Esophagus (tissue), 2 donors: Measurements from ENCODE around the gene PDPN. TPM values are rescaled to one million over a fixed set of nuclear protein-coding genes. Genes with fewer than 3 reads are reported as not detected.
A peak's percentile ranks its signal among the peaks of the same experiment; 100 is the strongest.

Source experiments
- H3K27ac ChIP-seq, 2 donors: one replicate each; pipeline ENCODE4 v1.5.1; 2013; ENCODE audit warnings: low read depth in 2 of 2, mild to moderate bottlenecking in 2 of 2, inconsistent platforms in 1 of 2, low read length in 1 of 2, moderate library complexity in 1 of 2
- H3K27me3 ChIP-seq, 2 donors: one replicate each; pipeline ENCODE4 v1.6.1; 2013; ENCODE audit warnings: low read length in 2 of 2, control low read depth in 1 of 2, mild to moderate bottlenecking in 1 of 2; ENCODE audit not compliant: insufficient read depth in 2 of 2, control insufficient read depth in 1 of 2
- H3K36me3 ChIP-seq, 2 donors: one replicate each; pipeline ENCODE4 v1.6.1; 2013; ENCODE audit warnings: low read length in 1 of 2; ENCODE audit not compliant: control insufficient read depth in 2 of 2, insufficient read depth in 2 of 2
- H3K4me1 ChIP-seq, 2 donors: one replicate each; pipeline ENCODE4 v1.6.1; 2013; ENCODE audit warnings: low read length in 1 of 2; ENCODE audit not compliant: control insufficient read depth in 2 of 2, insufficient read depth in 2 of 2
- H3K4me3 ChIP-seq, 2 donors: one replicate each; pipeline ENCODE4 v1.5.1; 2013; ENCODE audit warnings: low read length in 2 of 2, mild to moderate bottlenecking in 2 of 2, low read depth in 1 of 2, moderate library complexity in 1 of 2
- H3K9me3 ChIP-seq, 2 donors: one replicate each; pipeline ENCODE4 v1.6.1; 2013; ENCODE audit warnings: mild to moderate bottlenecking in 2 of 2, low read depth in 1 of 2, low read length in 1 of 2, moderate library complexity in 1 of 2; ENCODE audit not compliant: control insufficient read depth in 2 of 2, insufficient read depth in 1 of 2
- WGBS, 2 donors: extraction: QIAGEN DNeasy Blood & Tissue Kit; methylation state at CpG; one replicate each; pipeline ENCODE4 v1.1.7; 2013; 5-methylcytosine and 5-hydroxymethylcytosine counted together
- polyA plus RNA-seq, 2 donors: library from polyadenylated mRNA; stranded (reverse); fragments of 200-250 nt; gene quantifications; one replicate each; pipeline ENCODE4 v1.2.3, GENCODE V29; 2013
- donor health status: healthy with polysubstance abuse.
- donor health status: Bipolar disorder and iron deficiency.

Gene PDPN
- 10 to 100 TPM in 1 of 2 donors, 1 to 10 TPM in 1; 2.4 to 11.9 TPM for polyA plus RNA-seq

DNA sequence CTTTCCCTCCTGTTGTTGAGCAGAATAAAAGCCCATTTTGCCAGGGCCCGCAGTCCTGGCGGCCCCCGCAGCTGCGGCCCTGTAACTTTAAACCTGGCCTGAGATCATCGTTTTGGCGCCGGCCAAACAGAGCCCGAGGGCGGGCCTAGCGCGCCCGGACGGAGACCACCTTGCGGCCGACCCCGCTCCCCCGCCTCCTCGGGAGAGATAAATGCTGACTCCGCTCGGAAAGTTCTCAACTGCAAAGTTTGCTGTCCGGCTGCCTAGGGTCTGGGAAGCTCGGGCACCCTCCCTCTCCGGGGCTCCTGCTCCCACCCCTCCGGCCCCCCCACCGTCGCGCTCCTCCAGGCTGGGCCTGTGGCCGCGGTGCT is at the start of gene PDPN:
PDPN (plus strand) TSS at position 238 of the 371 bp plus-strand sequence. CDS start 202 bp downstream, outside the sequence.
- 2% methylated on average over 29 of the region's 29 CpGs for WGBS, 2 donors

DNA sequence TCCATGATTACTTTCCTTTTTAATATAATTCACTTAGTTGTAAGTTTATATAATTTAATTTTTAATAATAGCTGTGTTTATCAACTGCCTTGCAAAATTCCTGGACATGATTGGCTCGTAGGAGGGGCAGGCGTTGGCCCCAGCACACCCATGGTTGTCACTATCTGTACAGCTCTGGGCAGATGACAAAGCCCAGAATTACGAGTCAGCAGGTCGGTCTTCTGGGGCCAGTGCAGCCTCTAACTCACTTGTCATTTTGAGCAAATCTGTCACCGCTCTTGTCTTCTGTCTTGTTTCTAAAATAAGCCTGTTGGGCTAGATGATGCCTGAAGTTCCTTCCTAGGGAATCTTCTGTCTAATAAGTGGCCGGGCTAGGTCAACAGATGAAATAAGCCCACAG is 48.4 kb upstream of the PDPN start:
- 85 to 87% methylated on average over 6 of the region's 6 CpGs for WGBS, 2 donors
- Histone ChIP-seq H3K4me1 (no peaks in the 10 kb centered on the region), H3K27me3 (no peaks in the 10 kb centered on the region), H3K4me3 (no peak overlapping the region), H3K9me3 (no peaks in the 10 kb centered on the region), H3K27ac (no peak overlapping the region), H3K36me3 (no peaks in the 10 kb centered on the region)

More for the DNA sequence above, at the start of gene PDPN:
- Histone ChIP-seq H3K27me3 (no peaks in the 10 kb centered on the region), H3K9me3 (peaks cover 0 to 2% of the 10 kb centered on the region in 2 donors), H3K4me1 (peaks cover 2 to 4% of the 10 kb centered on the region in 2 donors), H3K36me3 (no peaks in the 10 kb centered on the region), H3K4me3 (peak within 1 kb of the TSS; percentile 45 to 51), H3K27ac (peak within 1 kb of the TSS; percentile 57 to 81)

- no peaks in the 10 kb centered on the region for H3K9me3 ChIP-seq
- no peak overlapping the region for H3K4me3 ChIP-seq
- H3K36me3 ChIP-seq, result no peaks in the 10 kb centered on the region
- whole genome bisulfite sequencing, 2 donors, result 78 to 79% methylated on average over 4 of the region's 4 CpGs
- H3K27ac ChIP-seq, result no peak overlapping the region
- no peaks in the 10 kb centered on the region for H3K4me1 ChIP-seq
- no peaks in the 10 kb centered on the region for H3K27me3 ChIP-seq
Measured at GRCh38 chr1:13536571-13536970, 47.1 kb upstream of the PDPN start.

- no peaks in the 10 kb centered on the region for H3K27me3 ChIP-seq
- H3K27ac ChIP-seq, result no peak overlapping the region
- H3K36me3 ChIP-seq, result no peaks in the 10 kb centered on the region
- no peaks in the 10 kb centered on the region for H3K4me1 ChIP-seq
- WGBS, 2 donors, result 91 to 92% methylated on average over 2 of the region's 2 CpGs
- H3K4me3 ChIP-seq, result no peak overlapping the region
- no peaks in the 10 kb centered on the region for H3K9me3 ChIP-seq
Measured at GRCh38 chr1:13538832-13539231, 44.8 kb upstream of the PDPN start.

DNA sequence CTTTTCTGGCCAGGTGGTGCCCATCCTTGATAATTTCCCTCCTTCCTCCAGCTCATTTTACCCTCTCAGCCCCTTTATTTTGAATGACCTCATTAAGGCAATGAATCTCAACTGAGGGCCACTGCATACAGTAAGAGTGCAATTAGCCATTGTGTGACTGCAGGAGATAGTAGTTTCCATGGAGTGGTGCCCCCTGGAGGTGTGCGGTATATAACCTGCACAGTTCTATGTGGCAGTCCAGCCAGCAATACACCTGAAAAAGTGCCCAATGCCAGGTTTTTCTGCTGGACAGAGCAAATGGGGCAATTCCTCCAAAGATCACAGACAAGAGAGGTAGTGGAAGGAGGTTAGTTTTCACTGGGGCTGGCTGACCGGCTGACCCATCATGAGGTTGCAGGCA is 43.9 kb upstream of the PDPN start:
- no peak overlapping the region for H3K27ac ChIP-seq
- H3K4me1 ChIP-seq, result no peaks in the 10 kb centered on the region
- H3K27me3 ChIP-seq, result no peaks in the 10 kb centered on the region
- no peak overlapping the region for H3K4me3 ChIP-seq
- no peaks in the 10 kb centered on the region for H3K36me3 ChIP-seq
- WGBS, 2 donors, result 93 to 100% methylated on average over 2 of the region's 2 CpGs
- no peaks in the 10 kb centered on the region for H3K9me3 ChIP-seq

- Histone ChIP-seq H3K36me3 (no peaks in the 10 kb centered on the region), H3K4me1 (no peaks in the 10 kb centered on the region), H3K27ac (no peak overlapping the region), H3K4me3 (no peak overlapping the region), H3K9me3 (no peaks in the 10 kb centered on the region), H3K27me3 (no peaks in the 10 kb centered on the region)
- 39 to 44% methylated on average over 8 of the region's 8 CpGs for WGBS, 2 donors
Measured at GRCh38 chr1:13540866-13541265, 42.8 kb upstream of the PDPN start.

- 84 to 88% methylated on average over 13 of the region's 13 CpGs for WGBS, 2 donors
- H3K4me3 ChIP-seq, result no peak overlapping the region
- H3K9me3 ChIP-seq, result no peaks in the 10 kb centered on the region
- H3K27me3 ChIP-seq, result no peaks in the 10 kb centered on the region
- no peaks in the 10 kb centered on the region for H3K36me3 ChIP-seq
- H3K4me1 ChIP-seq, result no peaks in the 10 kb centered on the region
- no peak overlapping the region for H3K27ac ChIP-seq
Measured at GRCh38 chr1:13541435-13542215, 42.0 kb upstream of the PDPN start.

GRCh38 chr1:13543451-13544220 is 40.0 kb upstream of the PDPN start:
- Histone ChIP-seq H3K36me3 (no peaks in the 10 kb centered on the region), H3K27ac (no peak overlapping the region), H3K4me3 (no peak overlapping the region), H3K27me3 (no peaks in the 10 kb centered on the region), H3K4me1 (no peaks in the 10 kb centered on the region), H3K9me3 (peaks cover 0 to 3% of the 10 kb centered on the region in 2 donors)
- WGBS, 2 donors, result 42 to 47% methylated on average over 20 of the region's 20 CpGs

GRCh38 chr1:13544221-13544556 is 39.4 kb upstream of the PDPN start:
- H3K27me3 ChIP-seq, result peaks cover 0 to 3% of the 10 kb centered on the region in 2 donors
- H3K36me3 ChIP-seq, result no peaks in the 10 kb centered on the region
- H3K4me1 ChIP-seq, result no peaks in the 10 kb centered on the region
- peaks cover 0 to 3% of the 10 kb centered on the region in 2 donors for H3K9me3 ChIP-seq
- 71 to 75% methylated on average over 5 of the region's 5 CpGs for WGBS, 2 donors
- no peak overlapping the region for H3K27ac ChIP-seq
- no peak overlapping the region for H3K4me3 ChIP-seq
